Sigmoid colon (tissue), 7 donors: ENCODE measurements around the gene ANO6. TPM values are rescaled to one million over a fixed set of nuclear protein-coding genes. Genes with fewer than 3 reads are reported as not detected.

Source experiments
- DNase-seq: peaks from one replicate; pipeline ENCODE4 v3.0.0-alpha.2; 2019
- H3K27ac ChIP-seq, 4 donors: fragments of 200-600 bp; sonication (generic); one replicate each; pipeline ENCODE4 v1.5.1; 2016 to 2019; ENCODE audit warnings: mild to moderate bottlenecking in 1 of 4
- H3K27me3 ChIP-seq, 3 donors: fragments of 200-600 bp; sonication (generic); one replicate each; pipeline ENCODE4 v1.5.1; 2019; ENCODE audit warnings: mild to moderate bottlenecking in 1 of 3
- H3K36me3 ChIP-seq, 4 donors: fragments of 200-600 bp; sonication (generic); one replicate each; pipeline ENCODE4 v1.5.1; 2016 to 2019
- H3K4me1 ChIP-seq, 4 donors: fragments of 200-600 bp; sonication (generic); one replicate each; pipeline ENCODE4 v1.5.1; 2017 to 2019
- H3K4me3 ChIP-seq, 4 donors: fragments of 200-600 bp; sonication (generic); one replicate each; pipeline ENCODE4 v1.5.1; 2017 to 2019; ENCODE audit warnings: mild to moderate bottlenecking in 2 of 4, moderate library complexity in 1 of 4
- H3K9me3 ChIP-seq, 4 donors: fragments of 200-600 bp in 3 of 4; sonication (generic) in 3 of 4; one replicate each; pipeline versions ENCODE4 v1.5.1 to v1.6.1; 2013 to 2019
- EP300 ChIP-seq, 4 donors: sonication (generic); formaldehyde crosslinking; IDR thresholded peaks; one replicate each; pipeline ENCODE4 v1.6.1; 2017; ENCODE audit warnings: antibody characterized with exemption in 4 of 4
- POLR2A ChIP-seq, 2 donors: fragments of 450-650 bp; IDR thresholded peaks; one replicate each; pipeline ENCODE4 v1.6.1; 2016; ENCODE audit warnings: antibody characterized with exemption in 2 of 2, mild to moderate bottlenecking in 2 of 2, moderate library complexity in 2 of 2
- POLR2AphosphoS5 ChIP-seq, 4 donors: sonication (generic); formaldehyde crosslinking; IDR thresholded peaks; one replicate each; pipeline ENCODE4 v1.6.1; 2017; ENCODE audit warnings: antibody characterized with exemption in 4 of 4
- WGBS, 2 donors: extraction: QIAGEN DNeasy Blood & Tissue Kit; methylation state at CpG; one replicate each; pipeline ENCODE4 v1.1.7; 2013; 5-methylcytosine and 5-hydroxymethylcytosine counted together
- intact Hi-C: fragments of 100-400 bp; cut with DNase I; formaldehyde crosslinking; loops from one replicate; pipeline ENCODE4 v1.15.1; 2023
- polyA plus RNA-seq, 3 donors: library from polyadenylated mRNA; stranded (reverse); fragments of 200-250 nt; gene quantifications; one replicate each; pipeline ENCODE4 v1.2.3, GENCODE V29; 2013
- total RNA-seq, 4 donors: library from RNA; depleted of rRNA; stranded (reverse); fragments of >200 nt; gene quantifications; one replicate each; pipeline ENCODE4 v1.1.0, GENCODE V29; 2016
- TF ChIP-seq, protein P1 (sequence below), 4 experiments: fragments of 450-650 bp in 3 of 4; fragments of 200-600 bp in 1 of 4; IDR thresholded peaks; one replicate each; pipeline ENCODE4 v1.5.1; 2016 to 2019; ENCODE audit warnings: antibody characterized with exemption in 4 of 4, mild to moderate bottlenecking in 3 of 4, moderate library complexity in 2 of 4
- donor health status: healthy with polysubstance abuse.
- donor health status: Bipolar disorder and iron deficiency.
- donor health status: healthy.

ANO6 gene
- total and polyA plus RNA-seq, 7 donors = 1.2 to 107 (median 98.5) TPM

DNA sequence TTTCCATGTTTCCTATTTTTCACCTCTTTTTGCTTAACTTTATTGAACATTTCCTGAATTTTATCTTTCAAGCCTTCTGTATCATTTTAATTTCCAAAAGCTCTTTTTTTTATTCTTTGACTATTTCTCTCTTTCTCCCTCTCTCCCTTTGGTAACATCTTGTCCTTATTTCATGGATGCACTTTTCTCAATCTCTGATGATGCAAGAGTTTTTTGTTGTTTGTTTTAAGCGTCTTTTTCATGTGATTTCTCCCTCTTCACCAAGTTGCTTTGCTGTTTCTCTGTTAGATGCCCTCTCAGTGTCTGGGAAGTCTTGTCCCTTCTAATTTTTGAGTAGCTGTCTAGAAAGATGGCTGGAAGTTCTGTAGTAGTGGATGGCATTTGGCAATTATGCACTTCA is 62.6 kb downstream of the ANO6 start:
- H3K9me3 ChIP-seq = no peaks in the 10 kb centered on the region
- peaks cover 0 to 45% (median 28%) of the 10 kb centered on the region in 4 donors for H3K4me1 ChIP-seq
- no peak overlapping the region for H3K4me3 ChIP-seq
- H3K36me3 ChIP-seq = no peaks in the 10 kb centered on the region
- TF ChIP-seq, protein P1, sequence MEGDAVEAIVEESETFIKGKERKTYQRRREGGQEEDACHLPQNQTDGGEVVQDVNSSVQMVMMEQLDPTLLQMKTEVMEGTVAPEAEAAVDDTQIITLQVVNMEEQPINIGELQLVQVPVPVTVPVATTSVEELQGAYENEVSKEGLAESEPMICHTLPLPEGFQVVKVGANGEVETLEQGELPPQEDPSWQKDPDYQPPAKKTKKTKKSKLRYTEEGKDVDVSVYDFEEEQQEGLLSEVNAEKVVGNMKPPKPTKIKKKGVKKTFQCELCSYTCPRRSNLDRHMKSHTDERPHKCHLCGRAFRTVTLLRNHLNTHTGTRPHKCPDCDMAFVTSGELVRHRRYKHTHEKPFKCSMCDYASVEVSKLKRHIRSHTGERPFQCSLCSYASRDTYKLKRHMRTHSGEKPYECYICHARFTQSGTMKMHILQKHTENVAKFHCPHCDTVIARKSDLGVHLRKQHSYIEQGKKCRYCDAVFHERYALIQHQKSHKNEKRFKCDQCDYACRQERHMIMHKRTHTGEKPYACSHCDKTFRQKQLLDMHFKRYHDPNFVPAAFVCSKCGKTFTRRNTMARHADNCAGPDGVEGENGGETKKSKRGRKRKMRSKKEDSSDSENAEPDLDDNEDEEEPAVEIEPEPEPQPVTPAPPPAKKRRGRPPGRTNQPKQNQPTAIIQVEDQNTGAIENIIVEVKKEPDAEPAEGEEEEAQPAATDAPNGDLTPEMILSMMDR (IDR thresholded peaks at IDR 0.05) = no peak
- TF ChIP-seq EP300 (IDR thresholded peaks at IDR 0.05) (no peak), POLR2AphosphoS5 (IDR thresholded peaks at IDR 0.05) (no peak), POLR2A (IDR thresholded peaks at IDR 0.05) (no peak)
- no peak for DNase-seq
- intact Hi-C loops = no loop called here
- no peaks in the 10 kb centered on the region for H3K27me3 ChIP-seq
- H3K27ac ChIP-seq = no peak overlapping the region
- 68 to 89% methylated on average over 1 of the region's 1 CpG for WGBS, 2 donors

DNA sequence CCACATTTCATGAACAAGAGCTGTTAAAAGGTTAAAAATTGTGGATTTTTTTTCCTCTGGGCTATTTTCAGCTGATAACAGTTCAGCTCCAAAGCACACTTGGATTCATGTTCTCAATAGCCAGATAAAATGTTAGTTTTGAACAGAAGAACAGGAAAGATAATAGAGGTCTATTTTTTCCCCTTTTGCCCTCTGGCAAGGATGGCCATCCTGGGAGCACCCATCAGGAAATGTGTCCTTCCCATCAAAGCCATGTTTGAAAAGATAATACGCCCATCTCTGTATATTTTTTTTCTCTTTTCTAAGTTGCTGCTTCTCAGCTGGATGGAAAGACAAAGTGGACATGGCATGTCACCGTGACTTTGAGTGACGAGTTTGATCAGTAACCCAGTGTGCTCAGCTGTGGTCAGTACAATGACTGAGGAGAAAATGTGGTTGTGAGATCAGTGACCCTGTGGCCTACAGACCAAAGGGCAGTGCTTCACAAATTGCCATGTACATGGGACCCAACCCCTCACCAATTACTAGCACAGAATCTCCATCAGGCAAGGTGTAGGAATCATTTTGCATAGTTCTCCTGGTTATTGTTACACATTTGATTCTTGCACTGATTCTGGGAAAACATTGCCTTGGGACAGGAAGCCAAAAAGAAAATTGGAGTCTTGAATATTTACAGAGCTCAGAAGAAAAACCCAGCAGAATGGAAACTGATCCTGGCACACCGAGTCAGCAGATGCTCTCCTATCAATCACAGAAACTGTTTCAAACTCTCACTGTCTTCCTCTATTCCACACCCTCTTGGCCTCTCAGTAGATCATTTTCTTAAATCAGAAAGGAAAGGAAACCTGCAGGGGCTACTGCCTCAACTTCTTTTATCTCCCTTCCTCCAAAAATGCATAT is 64.3 kb downstream of the ANO6 start:
- DNase-seq = no peak
- H3K4me3 ChIP-seq = no peak overlapping the region
- intact Hi-C loops = no loop called here
- H3K4me1 ChIP-seq = peaks cover 0 to 43% (median 34%) of the 10 kb centered on the region in 4 donors
- no peaks in the 10 kb centered on the region for H3K36me3 ChIP-seq
- 81 to 83% methylated on average over 4 of the region's 4 CpGs for WGBS, 2 donors
- no peak overlapping the region for H3K27ac ChIP-seq
- TF ChIP-seq, protein P1 (IDR thresholded peaks at IDR 0.05) = no peak
- no peak for TF ChIP-seq POLR2A (IDR thresholded peaks at IDR 0.05)
- TF ChIP-seq EP300 (IDR thresholded peaks at IDR 0.05) = no peak
- TF ChIP-seq POLR2AphosphoS5 (IDR thresholded peaks at IDR 0.05) = no peak
- no peaks in the 10 kb centered on the region for H3K9me3 ChIP-seq
- no peaks in the 10 kb centered on the region for H3K27me3 ChIP-seq

DNA sequence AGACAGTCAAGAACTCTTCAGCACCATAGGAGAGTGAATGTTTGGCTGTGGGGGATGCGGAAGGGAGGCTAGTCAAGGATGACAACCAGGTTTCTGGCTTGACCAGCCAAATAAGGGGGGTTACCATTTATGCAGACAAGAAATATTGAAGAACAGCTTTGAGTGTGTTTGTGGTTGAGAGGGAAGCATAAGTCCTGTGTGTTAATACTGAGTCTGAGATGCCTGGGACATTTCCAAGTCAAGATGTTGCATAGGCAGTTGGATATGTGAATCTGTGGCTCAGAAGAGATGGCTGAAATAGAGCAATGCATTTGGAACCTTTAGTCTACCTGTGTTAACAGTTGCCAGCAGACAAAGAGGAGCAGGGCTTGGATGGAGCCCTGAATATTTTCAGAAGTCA is 66.1 kb downstream of the ANO6 start:
- intact Hi-C loops = no loop called here
- TF ChIP-seq EP300 (IDR thresholded peaks at IDR 0.05) (no peak), POLR2A (IDR thresholded peaks at IDR 0.05) (no peak), POLR2AphosphoS5 (IDR thresholded peaks at IDR 0.05) (no peak)
- TF ChIP-seq, protein P1 (IDR thresholded peaks at IDR 0.05) = no peak

DNA sequence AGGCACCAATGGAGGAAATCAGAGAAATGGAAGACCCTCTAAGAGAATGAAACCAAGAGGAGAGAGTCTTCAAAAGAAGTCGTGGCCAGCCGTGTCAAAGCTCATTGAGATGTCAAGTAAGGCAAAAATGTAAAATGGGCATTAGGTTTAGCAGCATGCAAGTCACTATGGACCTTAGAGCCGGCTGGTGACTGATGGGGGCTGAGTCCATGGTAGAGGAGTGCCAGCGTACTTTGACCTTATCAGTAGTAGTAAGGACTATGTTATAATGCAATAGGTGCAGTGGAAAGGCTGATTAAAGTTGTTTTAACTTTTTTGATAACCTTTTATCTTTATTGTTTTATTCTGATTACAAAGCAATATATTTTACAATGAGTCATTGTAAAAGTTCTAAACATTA is 66.5 kb downstream of the ANO6 start:
- no peak for TF ChIP-seq EP300 (IDR thresholded peaks at IDR 0.05)
- TF ChIP-seq, protein P1 (IDR thresholded peaks at IDR 0.05) = no peak
- TF ChIP-seq POLR2AphosphoS5 (IDR thresholded peaks at IDR 0.05) = no peak
- no peak for TF ChIP-seq POLR2A (IDR thresholded peaks at IDR 0.05)
- intact Hi-C loops = no loop called here
- Histone ChIP-seq H3K36me3 (no peaks in the 10 kb centered on the region), H3K4me1 (peaks cover 0 to 38% (median 27%) of the 10 kb centered on the region in 4 donors), H3K9me3 (no peaks in the 10 kb centered on the region), H3K27ac (no peak overlapping the region), H3K27me3 (no peaks in the 10 kb centered on the region), H3K4me3 (no peak overlapping the region)
- WGBS, 2 donors = 20 to 78% methylated on average over 4 of the region's 4 CpGs
- DNase-seq = no peak

More for the DNA sequence above, 66.1 kb downstream of the ANO6 start:
- Histone ChIP-seq H3K4me1 (peaks cover 0 to 34% (median 27%) of the 10 kb centered on the region in 4 donors), H3K4me3 (no peak overlapping the region), H3K27ac (no peak overlapping the region), H3K36me3 (no peaks in the 10 kb centered on the region), H3K9me3 (no peaks in the 10 kb centered on the region), H3K27me3 (no peaks in the 10 kb centered on the region)
- WGBS, 2 donors = 97 to 98% methylated on average over 1 of the region's 1 CpG
- DNase-seq = no peak
